NCI-H2227 (cell line): ENCODE measurements around the gene ZNF341.

Source experiments
- DNase-seq: peaks from one replicate; lab custom pipeline; 2025; ENCODE audit not compliant: unreplicated experiment; lab: John Stamatoyannopoulos, UW

ZNF341 gene

DNA sequence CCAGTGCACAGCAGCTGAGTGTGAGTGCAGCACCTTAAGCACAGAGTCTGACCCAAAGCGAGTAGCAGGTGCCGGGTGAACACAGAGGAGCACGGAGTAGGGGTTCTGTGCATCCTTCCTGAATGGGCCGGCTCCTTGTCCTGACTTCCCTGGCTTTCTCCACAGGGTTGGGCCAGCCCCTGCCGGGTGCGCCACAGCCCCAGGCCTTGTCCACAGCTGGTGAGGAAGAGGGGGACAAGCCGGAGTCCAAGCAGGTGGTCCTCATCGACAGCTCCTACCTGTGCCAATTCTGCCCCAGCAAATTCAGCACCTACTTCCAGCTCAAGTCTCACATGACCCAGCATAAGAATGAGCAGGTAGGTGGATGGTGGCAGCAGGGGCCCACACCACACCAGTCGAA, 34.9 kb downstream of the ZNF341 start:
- no peak for DNase-seq

DNA sequence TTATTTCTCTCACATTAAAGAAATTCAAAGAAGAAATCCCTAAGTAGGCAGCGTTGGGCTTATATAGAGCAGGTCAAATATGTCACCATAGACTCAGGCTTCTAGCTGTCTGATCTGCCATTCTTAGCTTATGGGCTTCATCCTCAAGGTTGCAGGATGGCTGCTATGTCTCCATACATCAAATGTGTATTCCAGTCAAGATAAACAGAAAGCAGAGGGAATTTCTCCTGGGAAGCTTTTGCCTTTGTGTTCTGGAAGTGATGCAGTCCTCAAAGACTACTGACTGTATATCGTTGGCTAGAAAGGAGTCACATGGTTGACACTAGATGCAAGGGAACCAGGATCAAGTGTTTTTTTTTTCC, 36.0 kb downstream of the ZNF341 start:
- DNase-seq: no peak

GRCh38 chr20:33769043-33769442, 37.2 kb downstream of the ZNF341 start:
- no peak for DNase-seq

GRCh38 chr20:33770005-33770404, 38.2 kb downstream of the ZNF341 start:
- DNase-seq: no peak

GRCh38 chr20:33771938-33772337, 40.1 kb downstream of the ZNF341 start:
- no peak for DNase-seq

GRCh38 chr20:33772439-33772838, 40.6 kb downstream of the ZNF341 start:
- DNase-seq: no peak

DNA sequence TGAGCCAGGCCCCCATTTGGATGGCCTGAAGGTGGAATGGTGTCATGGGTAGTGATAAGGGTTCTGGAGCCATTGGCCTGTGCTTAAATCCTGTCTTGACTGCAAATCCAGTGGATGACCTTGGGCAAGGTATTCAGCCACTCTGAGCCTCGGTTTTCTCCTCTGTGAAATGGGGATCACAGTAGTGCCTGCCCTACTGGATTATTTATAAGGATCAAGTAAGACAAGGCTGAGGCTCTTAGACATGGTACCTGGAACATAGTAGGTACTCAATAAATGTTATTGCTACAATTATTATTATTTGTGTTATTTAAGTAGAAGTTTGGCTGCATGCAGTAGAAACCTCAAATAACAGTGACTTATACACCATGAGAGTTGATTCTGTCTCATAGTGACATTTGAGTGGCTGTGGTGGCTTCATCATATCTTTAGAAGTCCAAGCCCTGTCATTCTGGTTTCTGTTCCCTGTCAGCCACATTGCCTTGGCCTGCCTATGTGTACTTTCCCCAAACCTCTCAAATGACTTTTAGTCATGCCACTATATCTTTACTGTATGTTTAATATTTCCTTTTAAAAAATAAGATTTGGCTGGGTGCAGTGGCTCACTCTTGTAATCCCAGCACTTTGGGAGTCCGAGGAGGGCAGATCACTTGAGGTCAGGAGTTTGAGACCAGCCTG, 41.8 kb downstream of the ZNF341 start:
- DNase-seq: no peak

GRCh38 chr20:33777816-33778215, 46.0 kb downstream of the ZNF341 start:
- DNase-seq: no peak

- no peak for DNase-seq
These were observed 49.3 kb downstream of the ZNF341 start for GRCh38 chr20:33781133-33781532.

DNA sequence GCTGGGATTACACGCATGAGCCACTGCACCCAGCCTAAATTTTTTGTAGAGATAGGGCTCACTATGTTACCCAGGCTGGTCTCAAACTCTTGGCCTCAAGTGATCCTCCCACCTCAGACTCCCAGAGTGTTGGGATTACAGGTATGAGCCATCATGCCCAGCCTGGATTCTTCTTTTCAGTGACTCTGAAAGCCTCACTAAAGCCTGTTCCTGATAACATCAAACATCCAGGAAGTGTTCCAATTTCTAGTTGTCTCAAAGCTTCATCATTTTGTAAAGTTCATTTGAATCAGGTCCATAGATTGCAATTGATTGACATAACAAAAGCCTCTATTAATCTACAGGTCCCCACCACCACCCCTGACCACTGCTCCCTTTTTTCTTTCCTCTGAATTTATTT, 50.1 kb downstream of the ZNF341 start:
- DNase-seq: no peak

DNA sequence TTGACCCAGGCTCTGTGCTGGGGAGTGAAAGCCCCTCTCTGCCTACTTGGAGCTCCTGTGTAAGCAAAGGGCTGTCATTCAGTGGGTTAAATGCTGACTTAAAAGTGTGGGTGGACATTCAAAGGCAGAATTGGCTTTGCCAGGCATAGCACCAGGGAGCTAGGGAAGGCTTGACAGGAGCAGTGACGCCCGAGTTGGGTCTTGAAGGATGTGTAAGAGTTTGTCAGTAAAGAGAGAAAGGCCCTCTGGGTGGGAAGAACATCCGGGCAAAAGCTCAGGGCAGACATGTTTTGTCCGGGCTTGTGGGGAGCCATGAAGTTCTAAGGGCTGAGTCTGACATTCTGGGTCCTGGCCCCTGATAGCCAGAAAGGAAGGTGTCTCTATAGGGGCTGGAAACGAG, 51.5 kb downstream of the ZNF341 start:
- DNase-seq: no peak

DNA sequence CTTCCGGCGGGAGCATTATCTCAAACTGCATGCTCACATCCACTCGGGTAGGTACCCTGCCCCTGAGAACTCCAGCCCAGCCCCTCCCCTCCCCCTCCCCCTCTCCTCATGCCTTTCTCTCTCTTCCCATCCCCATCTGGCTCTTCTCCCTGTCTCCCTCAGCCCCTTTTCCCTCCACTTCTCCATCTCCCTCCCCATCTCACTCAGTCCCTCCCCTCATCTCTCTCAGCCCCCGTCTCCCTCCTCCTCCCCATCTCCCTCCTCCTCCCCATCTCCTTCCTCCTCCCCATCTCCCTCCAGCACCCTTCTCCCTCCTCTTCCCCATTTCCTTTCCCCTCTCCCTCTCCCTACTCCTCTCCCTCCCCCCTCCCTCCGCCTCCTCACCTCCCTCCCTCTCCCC, 52.0 kb downstream of the ZNF341 start:
- no peak for DNase-seq

- no peak for DNase-seq
These were observed 52.4 kb downstream of the ZNF341 start for GRCh38 chr20:33784225-33784624.

- DNase-seq: no peak
These were observed 53.7 kb downstream of the ZNF341 start for GRCh38 chr20:33785503-33785902.

DNA sequence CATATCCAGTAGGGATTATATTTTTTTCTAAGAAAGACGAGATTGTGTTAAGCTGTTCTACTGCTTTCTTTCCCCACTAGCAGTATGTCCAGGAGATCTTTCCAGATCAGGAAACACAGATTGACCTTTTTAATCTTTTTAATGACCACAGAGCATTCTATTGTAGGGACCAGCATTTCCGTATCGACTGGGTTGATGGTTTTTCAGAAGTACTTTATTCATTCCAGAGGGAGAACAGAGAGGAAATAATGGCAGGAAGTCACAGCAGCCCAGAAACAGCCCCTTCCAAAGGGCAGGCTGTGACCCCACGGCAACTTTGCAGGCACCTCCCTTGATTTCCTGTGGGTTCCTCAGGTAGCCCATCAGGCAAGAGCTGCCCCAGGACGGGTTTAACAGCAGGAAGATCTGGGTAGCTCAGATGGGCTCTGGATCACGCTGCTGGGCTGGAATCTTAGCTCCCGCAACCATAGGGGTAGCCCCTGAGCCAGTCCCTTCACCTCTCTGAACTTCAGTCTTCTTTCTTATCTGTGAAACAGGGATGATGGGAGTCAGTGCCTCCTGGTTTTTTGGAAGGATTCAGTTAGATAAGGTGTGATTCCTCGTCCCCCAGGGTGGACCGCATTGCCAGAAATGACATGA, 55.6 kb downstream of the ZNF341 start:
- no peak for DNase-seq

GRCh38 chr20:33788351-33789049, 56.7 kb downstream of the ZNF341 start:
- no peak for DNase-seq

- no peak for DNase-seq
These were observed 57.5 kb downstream of the ZNF341 start for GRCh38 chr20:33789109-33789857.

GRCh38 chr20:33789858-33790182, 58.0 kb downstream of the ZNF341 start:
- DNase-seq: no peak

DNA sequence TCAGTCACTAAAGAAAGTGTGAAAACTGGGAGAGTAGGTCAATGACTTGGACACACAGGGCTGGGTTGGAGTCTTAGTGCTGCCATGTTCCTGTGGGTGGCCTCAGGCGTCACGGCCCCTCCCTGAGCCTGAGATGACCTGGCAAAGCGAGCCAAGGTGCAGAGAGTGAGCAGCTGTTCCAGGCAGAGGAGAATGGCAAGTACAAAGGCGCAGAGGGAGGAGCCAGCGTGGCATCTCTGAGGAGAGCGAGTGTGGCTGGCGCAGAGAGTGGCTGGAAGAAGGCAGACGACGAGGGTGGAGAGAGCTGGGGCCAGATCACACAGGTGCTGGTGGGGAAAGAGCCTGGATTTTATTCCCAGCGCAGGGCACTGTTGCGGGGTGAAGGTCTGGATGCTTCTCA, 58.8 kb downstream of the ZNF341 start:
- peak; percentile 68 for DNase-seq

DNA sequence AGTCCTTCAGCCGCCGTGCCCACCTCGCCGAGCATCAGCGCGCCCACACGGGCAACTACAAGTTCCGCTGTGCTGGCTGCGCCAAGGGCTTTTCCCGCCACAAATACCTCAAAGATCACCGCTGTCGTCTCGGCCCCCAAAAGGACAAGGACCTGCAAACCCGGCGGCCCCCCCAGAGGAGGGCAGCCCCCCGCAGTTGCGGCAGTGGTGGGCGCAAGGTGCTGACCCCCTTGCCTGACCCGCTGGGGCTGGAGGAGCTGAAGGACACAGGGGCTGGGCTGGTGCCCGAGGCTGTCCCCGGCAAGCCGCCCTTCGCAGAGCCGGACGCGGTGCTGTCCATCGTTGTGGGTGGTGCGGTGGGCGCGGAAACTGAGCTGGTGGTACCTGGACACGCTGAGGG, 59.2 kb downstream of the ZNF341 start:
- no peak for DNase-seq

DNA sequence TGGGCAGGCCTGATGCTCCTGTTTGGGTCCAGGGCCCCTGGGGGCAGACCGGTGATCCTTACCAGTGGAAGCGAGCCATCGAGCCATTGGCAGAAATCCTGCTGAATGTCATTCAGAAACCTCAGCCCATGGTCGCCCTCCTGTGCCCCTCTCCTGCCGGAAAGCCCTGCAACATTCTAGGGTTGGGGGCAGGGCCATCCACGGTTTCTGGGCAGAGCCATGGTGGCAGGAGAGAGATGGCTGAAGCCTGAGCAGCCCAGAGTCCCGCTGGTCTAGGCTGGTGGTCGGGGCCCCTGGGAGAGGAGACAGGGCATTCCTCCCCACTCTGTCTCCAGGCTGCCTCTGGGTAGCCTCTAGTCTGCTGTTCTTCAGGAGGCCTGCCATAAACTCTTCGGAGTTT, 59.7 kb downstream of the ZNF341 start:
- DNase-seq: no peak
